Erythroblast (primary cell): ENCODE measurements around the gene PLD3.

Experiments
- GATA1 ChIP-seq: IDR thresholded peaks from 2 replicates; pipeline ENCODE4 v1.6.1; 2011; ENCODE audit warnings: low read depth, mild to moderate bottlenecking, control low read depth, low read length, moderate library complexity
- POLR2A ChIP-seq: IDR thresholded peaks from 2 replicates; pipeline ENCODE4 v1.6.1; 2011; ENCODE audit warnings: mild to moderate bottlenecking, low read length

GRCh38 chr19:40420451-40420765 lies 71.9 kb downstream of the PLD3 start:
- no peak for TF ChIP-seq POLR2A
- TF ChIP-seq GATA1 = no peak
